HG03066 (cell line): ENCODE measurements around the gene TSSK6.
A peak's percentile ranks its signal among the peaks of the same experiment; 100 is the strongest.

Experiments used
- ATAC-seq: cut with Tn5 transposase; IDR thresholded peaks from one replicate; pipeline ENCODE4 v1.9.1; 2021; ENCODE audit warnings: low read depth; ENCODE audit not compliant: unreplicated experiment

The TSSK6 gene

GRCh38 chr19:19531951-19532805 lies 16.8 kb upstream of the TSSK6 start:
- no peak for ATAC-seq

- no peak for ATAC-seq
Measured at GRCh38 chr19:19530889-19531288, 15.5 kb upstream of the TSSK6 start.

- ATAC-seq: no peak
Measured at GRCh38 chr19:19530423-19530804, 15.1 kb upstream of the TSSK6 start.

- ATAC-seq: no peak
Measured at GRCh38 chr19:19529783-19530422, 14.6 kb upstream of the TSSK6 start.

- ATAC-seq: no peak
Measured at GRCh38 chr19:19528721-19529490, 13.6 kb upstream of the TSSK6 start, which contains the start of gene YJEFN3. YJEFN3 (plus strand) TSS chr19:19528911; CDS start chr19:19528933, 22 bp downstream.

- ATAC-seq: no peak
Measured at GRCh38 chr19:19527674-19528625, 12.6 kb upstream of the TSSK6 start.

GRCh38 chr19:19527371-19527656 lies 12.0 kb upstream of the TSSK6 start:
- ATAC-seq: no peak

- no peak for ATAC-seq
Measured at GRCh38 chr19:19526581-19527370, 11.4 kb upstream of the TSSK6 start.

GRCh38 chr19:19525611-19526380 lies 10.4 kb upstream of the TSSK6 start:
- ATAC-seq: no peak

- no peak for ATAC-seq
Measured at GRCh38 chr19:19524053-19524452, 8.7 kb upstream of the TSSK6 start.

GRCh38 chr19:19523177-19523576 lies 7.8 kb upstream of the TSSK6 start:
- ATAC-seq: no peak

GRCh38 chr19:19520989-19521388 lies 5.6 kb upstream of the TSSK6 start:
- ATAC-seq: no peak

- ATAC-seq: no peak
Measured at GRCh38 chr19:19517235-19517619, 1.9 kb upstream of the TSSK6 start.

GRCh38 chr19:19515642-19516519 lies 533 bp upstream of the TSSK6 start, which contains the start of gene NDUFA13:
NDUFA13 (plus strand) TSS chr19:19516225; CDS start chr19:19516239, 14 bp downstream.
- ATAC-seq: peak; percentile 88

- no peak for ATAC-seq
Measured at GRCh38 chr19:19514215-19514657, 1.1 kb downstream of the TSSK6 start.

GRCh38 chr19:19513682-19514081 lies 1.7 kb downstream of the TSSK6 start:
- ATAC-seq: no peak

GRCh38 chr19:19510432-19510831 lies 4.9 kb downstream of the TSSK6 start:
- no peak for ATAC-seq

GRCh38 chr19:19508217-19508616 lies 7.1 kb downstream of the TSSK6 start:
- no peak for ATAC-seq
